Cardiac septum (tissue), 1 donor: ENCODE data around the gene LMF1. TPM values are rescaled to one million over a fixed set of nuclear protein-coding genes. Genes with fewer than 3 reads are reported as not detected.
"Not testable (repeated sequence)": the region's sequence is repeated elsewhere in the genome, so short reads cannot be mapped to it uniquely, and the experiment has no call there.

Experiments used
- DNase-seq: peaks from one replicate; pipeline ENCODE4 v3.0.0-alpha.2; 2020; ENCODE audit warnings: low spot score
- intact Hi-C: fragments of 100-400 bp; cut with DNase I; formaldehyde crosslinking; loops from one replicate; pipeline ENCODE4 v1.14.0; 2022
- total RNA-seq: library from RNA; stranded (reverse); fragmentation: NEBNext Ultra II Directional; extraction: Animal tissue kit (Norgen Biotek cat#: 25700); gene quantifications from one replicate; pipeline ENCODE4 v1.2.1, GENCODE V29; 2021
- donor health status: DM: no; HTN: no; CAD: no.

The LMF1 gene
- total RNA-seq, 1 donor from 2014 or later, result 8.4 TPM

GRCh38 chr16:866252-866896 lies 104.4 kb downstream of the LMF1 start:
- intact Hi-C loops, result no loop called here
- DNase-seq, result no peak

- DNase-seq, result no peak
- intact Hi-C loops, result no loop called here
Observed at GRCh38 chr16:865026-865425, 105.8 kb downstream of the LMF1 start.

- no peak for DNase-seq
- intact Hi-C loops, result no loop called here
Observed at GRCh38 chr16:861446-861845, 109.3 kb downstream of the LMF1 start.

- DNase-seq, result no peak
- intact Hi-C loops, result no loop called here
Observed at GRCh38 chr16:860891-861290, 109.9 kb downstream of the LMF1 start.

- intact Hi-C loops, DNase-seq: not testable (repeated sequence)
Observed at GRCh38 chr16:858971-859370, 111.8 kb downstream of the LMF1 start.

GRCh38 chr16:858441-858840 lies 112.3 kb downstream of the LMF1 start:
- intact Hi-C loops, DNase-seq: not testable (repeated sequence)

GRCh38 chr16:856811-857210 lies 114.0 kb downstream of the LMF1 start:
- intact Hi-C loops, result no loop called here
- no peak for DNase-seq

- DNase-seq, result no peak
- intact Hi-C loops, result no loop called here
Observed at GRCh38 chr16:856101-856500, 114.7 kb downstream of the LMF1 start.

GRCh38 chr16:855471-855870 lies 115.3 kb downstream of the LMF1 start:
- intact Hi-C loops, result no loop called here
- DNase-seq, result no peak

- no peak for DNase-seq
- intact Hi-C loops, result no loop called here
Observed at GRCh38 chr16:854808-855410, 115.9 kb downstream of the LMF1 start.

- no peak for DNase-seq
- intact Hi-C loops, result no loop called here
Observed at GRCh38 chr16:853981-854807, 116.6 kb downstream of the LMF1 start.

- intact Hi-C loops, result no loop called here
- DNase-seq, result no peak
Observed at GRCh38 chr16:853306-853705, 117.5 kb downstream of the LMF1 start.

GRCh38 chr16:852451-853185 lies 118.2 kb downstream of the LMF1 start:
- intact Hi-C loops, result no loop called here
- DNase-seq, result no peak

GRCh38 chr16:851871-852270 lies 118.9 kb downstream of the LMF1 start:
- DNase-seq, result no peak
- intact Hi-C loops, result no loop called here

GRCh38 chr16:851209-851810 lies 119.5 kb downstream of the LMF1 start:
- no peak for DNase-seq
- intact Hi-C loops, result no loop called here

GRCh38 chr16:850668-851067 lies 120.1 kb downstream of the LMF1 start:
- intact Hi-C loops, result no loop called here
- no peak for DNase-seq

- intact Hi-C loops, result no loop called here
- DNase-seq, result no peak
Observed at GRCh38 chr16:848510-849253, 122.1 kb downstream of the LMF1 start.

- no peak for DNase-seq
- intact Hi-C loops, result no loop called here
Observed at GRCh38 chr16:847681-848445, 122.9 kb downstream of the LMF1 start.
